ENCODE data around the gene BRMS1L.

- no peak for TF ChIP-seq EZH2 (IDR thresholded peaks at IDR 0.05; ENCODE audit: low read depth)
- TF ChIP-seq, protein P1, sequence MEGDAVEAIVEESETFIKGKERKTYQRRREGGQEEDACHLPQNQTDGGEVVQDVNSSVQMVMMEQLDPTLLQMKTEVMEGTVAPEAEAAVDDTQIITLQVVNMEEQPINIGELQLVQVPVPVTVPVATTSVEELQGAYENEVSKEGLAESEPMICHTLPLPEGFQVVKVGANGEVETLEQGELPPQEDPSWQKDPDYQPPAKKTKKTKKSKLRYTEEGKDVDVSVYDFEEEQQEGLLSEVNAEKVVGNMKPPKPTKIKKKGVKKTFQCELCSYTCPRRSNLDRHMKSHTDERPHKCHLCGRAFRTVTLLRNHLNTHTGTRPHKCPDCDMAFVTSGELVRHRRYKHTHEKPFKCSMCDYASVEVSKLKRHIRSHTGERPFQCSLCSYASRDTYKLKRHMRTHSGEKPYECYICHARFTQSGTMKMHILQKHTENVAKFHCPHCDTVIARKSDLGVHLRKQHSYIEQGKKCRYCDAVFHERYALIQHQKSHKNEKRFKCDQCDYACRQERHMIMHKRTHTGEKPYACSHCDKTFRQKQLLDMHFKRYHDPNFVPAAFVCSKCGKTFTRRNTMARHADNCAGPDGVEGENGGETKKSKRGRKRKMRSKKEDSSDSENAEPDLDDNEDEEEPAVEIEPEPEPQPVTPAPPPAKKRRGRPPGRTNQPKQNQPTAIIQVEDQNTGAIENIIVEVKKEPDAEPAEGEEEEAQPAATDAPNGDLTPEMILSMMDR (conservative IDR thresholded peaks at IDR 0.05): no peak
These were observed 89.6 kb downstream of the BRMS1L start for GRCh38 chr14:35915775-35916174.

Data from PC-9 (cell line).